COR-L47 (cell line): ENCODE results near the gene SEC24B.
"Not testable (repeated sequence)": the region's sequence is repeated elsewhere in the genome, so short reads cannot be mapped to it uniquely, and the experiment has no call there.

Experiments used
- DNase-seq: peaks from one replicate; lab custom pipeline; 2025; lab: John Stamatoyannopoulos, UW

SEC24B gene

DNA sequence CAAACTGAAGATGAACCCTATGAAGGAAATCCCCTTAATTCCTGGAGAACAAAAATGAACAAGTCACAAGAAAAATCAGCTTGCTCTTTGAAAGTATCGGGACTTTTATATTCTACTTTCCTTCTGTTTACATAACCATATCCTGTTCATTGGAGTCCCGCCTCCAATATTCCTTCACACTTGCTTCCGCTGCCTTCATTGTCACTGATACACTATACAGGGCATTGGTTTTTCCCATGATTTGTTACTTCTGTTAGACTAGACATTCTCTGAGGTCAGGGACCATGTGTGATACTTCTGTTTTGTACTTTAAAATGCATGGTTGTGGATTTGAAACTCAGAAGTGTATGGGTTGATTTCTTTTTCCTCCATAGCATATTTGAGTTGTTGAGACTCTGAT lies 145.2 kb downstream of the SEC24B start:
- DNase-seq = no peak

DNA sequence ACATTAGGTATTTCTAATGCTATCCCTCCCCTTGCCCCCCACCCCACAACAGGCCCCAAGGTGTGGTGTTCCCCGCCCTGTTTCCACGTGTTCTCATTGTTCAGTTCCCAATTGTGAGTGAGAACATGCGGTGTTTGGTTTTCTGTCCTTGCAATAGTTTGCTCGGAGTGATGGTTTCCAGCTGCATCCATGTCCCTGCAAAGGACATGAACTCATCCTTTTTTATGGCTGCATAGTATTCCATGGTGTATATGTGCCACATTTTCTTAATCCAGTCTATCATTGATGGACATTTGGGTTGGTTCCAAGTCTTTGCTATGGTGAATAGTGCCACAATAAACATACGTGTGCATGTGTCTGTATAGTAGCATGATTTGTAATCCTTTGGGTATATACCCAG lies 146.4 kb downstream of the SEC24B start:
- DNase-seq = not testable (repeated sequence)

DNA sequence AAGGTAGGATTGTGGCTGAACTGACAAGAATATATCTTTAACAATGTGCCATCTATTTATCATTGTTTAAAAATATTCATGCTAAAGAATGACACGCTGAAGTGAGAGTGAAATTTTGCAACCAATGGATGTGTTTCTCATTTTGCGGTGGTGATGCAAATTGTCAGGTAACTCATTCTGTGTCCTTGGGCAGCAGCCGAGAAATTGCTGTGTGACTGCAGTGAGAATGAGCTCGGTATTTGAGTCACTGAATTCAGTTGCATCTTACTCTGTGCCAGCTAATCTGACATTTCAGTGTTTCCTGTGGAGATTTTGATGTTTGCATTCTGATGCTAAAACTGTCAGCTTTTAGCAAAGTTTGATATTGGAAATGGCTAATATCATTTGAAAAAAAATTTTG lies 154.6 kb downstream of the SEC24B start:
- DNase-seq = no peak

GRCh38 chr4:109589119-109589518 lies 155.5 kb downstream of the SEC24B start:
- DNase-seq = no peak

DNA sequence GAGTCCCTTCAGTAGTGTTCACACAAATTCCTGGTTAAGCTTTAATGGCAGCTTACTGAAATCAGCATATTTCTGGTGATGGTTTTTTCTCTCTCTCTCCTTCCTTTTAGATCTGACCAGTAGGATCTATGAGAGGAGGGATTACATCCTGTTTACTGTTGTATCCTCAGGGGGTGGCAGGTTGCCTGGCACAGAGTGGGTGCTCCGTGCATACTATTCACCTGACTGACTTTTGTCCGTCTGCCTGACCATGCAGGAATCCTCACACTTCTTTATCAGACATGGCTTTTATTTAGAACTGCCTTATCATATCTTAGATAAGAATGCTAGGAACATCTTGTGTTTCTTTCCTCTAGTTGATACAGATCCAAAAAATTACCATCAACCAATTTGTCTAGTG lies 156.0 kb downstream of the SEC24B start:
- no peak for DNase-seq
